GM12865 (cell line): ENCODE results near the gene SAMHD1.
"Not testable (repeated sequence)": the region's sequence is repeated elsewhere in the genome, so short reads cannot be mapped to it uniquely, and the experiment has no call there.

Experiments
- DNase-seq: peaks from one replicate; pipeline ENCODE4 v3.0.0; 2010; ENCODE audit warnings: low read depth
- H3K4me3 ChIP-seq: 2 replicates; pipeline ENCODE4 v1.5.1; 2011; ENCODE audit warnings: mild to moderate bottlenecking, low read depth, low read length, control low read depth
- TF ChIP-seq, protein P1 (sequence below): IDR thresholded peaks from 2 replicates; pipeline ENCODE4 v1.5.1; 2011; ENCODE audit warnings: low read length, control low read depth, low read depth, inconsistent platforms; ENCODE audit not compliant: insufficient read depth; ENCODE audit errors: missing control alignments

The SAMHD1 gene

DNA sequence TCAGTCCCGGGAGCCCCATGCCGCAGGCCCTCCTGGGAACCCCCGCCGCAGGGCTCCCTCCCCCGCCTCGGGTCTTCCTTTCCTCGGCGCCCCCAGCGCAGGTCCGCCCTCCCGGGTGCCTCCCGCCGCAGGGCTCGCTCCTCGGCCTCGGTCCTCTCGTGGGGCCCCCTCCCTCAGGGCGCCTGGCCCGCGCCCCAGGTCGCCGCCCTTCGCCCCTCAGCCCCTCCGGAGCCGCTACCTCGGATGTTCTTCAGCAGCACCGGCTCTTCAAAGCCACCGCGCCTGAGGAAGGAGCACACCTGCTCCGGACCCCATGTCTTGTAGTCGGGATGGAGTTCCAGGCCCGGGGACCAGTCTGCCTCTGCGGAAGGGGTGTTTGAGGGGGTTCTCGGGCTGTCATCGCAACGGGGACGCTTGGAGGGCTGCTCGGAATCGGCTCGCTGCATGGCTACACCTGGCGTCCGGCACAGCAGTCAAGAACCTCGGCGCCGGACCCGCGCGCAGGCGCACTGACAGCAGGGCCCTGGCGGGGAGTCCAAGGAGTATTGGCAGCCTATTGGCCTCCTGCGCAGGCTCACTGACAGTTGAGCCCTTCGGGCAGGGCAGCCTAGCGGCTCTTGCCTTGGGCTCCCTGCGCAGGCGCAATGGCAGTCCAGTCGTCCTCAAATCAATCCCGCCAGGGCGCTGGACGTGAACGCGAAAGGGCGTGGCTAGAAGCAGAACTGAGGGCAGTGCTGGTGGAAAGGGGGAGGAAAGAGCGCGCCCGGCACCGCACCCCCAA lies at the start of gene SAMHD1:
Gene SAMHD1 (minus strand): TSS at position 511 of the 781 bp plus-strand sequence. CDS start 65 bp downstream, at position 446.
- DNase-seq, result peak; percentile 99
- peak within 1 kb of the TSS; percentile 81 for H3K4me3 ChIP-seq
- TF ChIP-seq, protein P1, sequence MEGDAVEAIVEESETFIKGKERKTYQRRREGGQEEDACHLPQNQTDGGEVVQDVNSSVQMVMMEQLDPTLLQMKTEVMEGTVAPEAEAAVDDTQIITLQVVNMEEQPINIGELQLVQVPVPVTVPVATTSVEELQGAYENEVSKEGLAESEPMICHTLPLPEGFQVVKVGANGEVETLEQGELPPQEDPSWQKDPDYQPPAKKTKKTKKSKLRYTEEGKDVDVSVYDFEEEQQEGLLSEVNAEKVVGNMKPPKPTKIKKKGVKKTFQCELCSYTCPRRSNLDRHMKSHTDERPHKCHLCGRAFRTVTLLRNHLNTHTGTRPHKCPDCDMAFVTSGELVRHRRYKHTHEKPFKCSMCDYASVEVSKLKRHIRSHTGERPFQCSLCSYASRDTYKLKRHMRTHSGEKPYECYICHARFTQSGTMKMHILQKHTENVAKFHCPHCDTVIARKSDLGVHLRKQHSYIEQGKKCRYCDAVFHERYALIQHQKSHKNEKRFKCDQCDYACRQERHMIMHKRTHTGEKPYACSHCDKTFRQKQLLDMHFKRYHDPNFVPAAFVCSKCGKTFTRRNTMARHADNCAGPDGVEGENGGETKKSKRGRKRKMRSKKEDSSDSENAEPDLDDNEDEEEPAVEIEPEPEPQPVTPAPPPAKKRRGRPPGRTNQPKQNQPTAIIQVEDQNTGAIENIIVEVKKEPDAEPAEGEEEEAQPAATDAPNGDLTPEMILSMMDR, result no peak

DNA sequence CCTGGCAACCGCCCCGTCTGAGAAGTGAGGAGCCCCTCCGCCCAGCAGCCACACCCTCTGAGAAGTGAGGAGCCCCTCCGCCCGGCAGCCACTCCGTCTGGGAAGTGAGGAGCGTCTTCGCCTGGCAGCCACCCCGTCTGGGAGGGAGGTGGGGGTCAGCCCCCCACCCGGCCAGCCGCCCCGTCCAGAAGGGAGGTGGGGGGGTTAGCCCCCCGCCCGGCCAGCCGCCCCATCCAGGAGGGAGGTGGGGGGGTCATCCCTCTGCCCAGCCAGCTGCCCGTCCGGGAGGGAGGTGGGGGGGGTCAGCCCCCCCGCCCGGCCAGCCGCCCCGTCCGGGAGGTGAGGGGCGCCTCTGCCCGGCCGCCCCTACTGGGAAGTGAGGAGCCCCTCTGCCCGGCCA lies 48.7 kb upstream of the SAMHD1 start:
- not testable (repeated sequence) for H3K4me3 ChIP-seq, DNase-seq

DNA sequence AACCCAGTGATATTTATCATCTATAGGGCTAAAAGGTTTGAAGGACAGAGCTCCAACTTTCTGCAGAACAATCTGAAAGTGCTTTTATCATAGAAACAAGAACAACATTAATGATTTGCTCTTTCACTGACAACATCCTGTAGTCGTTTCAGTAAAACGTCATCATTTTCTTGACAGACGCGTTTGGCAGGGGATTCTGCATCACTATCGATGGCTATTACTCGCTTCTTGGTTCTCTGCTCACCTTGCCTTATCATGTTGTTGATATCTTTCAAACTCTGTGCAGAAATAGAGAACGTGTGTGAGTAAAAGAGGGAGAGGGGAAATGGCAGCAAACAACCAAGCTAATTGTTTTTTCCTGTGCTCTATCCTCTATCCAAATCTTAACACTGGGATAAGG lies 47.1 kb upstream of the SAMHD1 start:
- no peak overlapping the region for H3K4me3 ChIP-seq
- DNase-seq, result no peak
- TF ChIP-seq, protein P1, result no peak

DNA sequence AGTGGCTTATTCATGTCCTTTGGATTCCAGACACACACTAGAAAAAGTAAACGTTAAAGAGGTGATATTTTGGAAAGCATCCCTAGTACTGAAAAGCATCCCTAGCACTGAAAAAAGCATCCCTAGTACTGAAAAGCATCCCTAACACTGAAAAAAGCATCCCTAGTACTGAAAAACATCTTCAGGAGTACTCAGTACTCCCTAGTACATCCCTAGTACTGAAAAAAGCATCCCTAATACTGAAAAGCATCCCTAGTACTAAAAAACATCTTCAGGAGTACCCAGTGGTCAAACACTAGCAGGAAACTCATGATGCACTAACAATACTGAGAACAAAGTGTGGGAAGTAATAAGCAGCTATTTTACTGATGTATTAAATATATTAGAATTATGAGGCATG lies 45.6 kb upstream of the SAMHD1 start:
- H3K4me3 ChIP-seq, result no peak overlapping the region
- no peak for DNase-seq
- TF ChIP-seq, protein P1, result no peak

DNA sequence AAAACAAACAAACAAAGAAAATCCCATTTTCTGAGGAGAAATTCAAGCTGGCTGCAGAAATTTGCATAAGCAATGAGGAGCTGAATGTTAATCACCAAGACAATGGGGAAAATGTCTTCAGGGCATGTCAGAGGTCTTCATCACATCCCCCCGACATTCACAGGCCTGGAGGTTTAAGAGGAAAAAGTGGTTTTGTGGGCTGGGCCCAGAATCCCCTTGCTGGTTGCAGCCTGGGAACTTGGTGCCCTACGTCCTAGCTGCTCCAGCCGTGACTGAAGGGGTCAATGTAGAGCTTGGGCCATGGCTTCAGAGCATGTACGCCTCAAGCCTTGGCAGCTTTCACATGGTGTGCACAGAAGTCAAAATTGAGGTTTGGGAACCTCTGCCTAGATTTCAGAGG lies 42.7 kb upstream of the SAMHD1 start:
- DNase-seq, H3K4me3 ChIP-seq: not testable (repeated sequence)

DNA sequence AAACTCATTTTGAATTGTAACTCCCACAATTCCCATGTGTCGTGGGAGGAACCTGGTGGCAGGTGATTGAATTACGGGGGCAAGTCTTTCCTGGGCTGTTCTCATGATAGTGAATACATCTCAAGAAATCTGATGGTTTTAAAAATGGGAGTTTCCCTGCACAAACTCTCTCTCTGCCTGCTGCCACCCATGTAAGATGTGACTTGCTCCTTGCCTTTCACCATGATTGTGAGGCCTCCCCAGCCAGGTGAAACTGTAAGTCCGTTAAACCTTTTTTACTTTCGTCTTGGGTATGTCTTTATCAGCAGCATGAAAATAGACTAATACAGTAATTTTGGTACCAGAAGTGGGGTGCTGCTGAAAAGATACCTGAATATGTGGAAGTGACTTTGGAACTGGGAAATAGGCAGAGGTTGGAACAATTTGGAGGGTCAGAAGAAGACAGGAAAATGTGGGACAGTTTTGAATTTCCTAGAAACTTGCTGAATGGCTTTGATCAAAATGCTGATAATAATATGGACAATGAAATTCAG lies 41.4 kb upstream of the SAMHD1 start:
- DNase-seq, result no peak
- TF ChIP-seq, protein P1, result no peak
- no peak overlapping the region for H3K4me3 ChIP-seq

DNA sequence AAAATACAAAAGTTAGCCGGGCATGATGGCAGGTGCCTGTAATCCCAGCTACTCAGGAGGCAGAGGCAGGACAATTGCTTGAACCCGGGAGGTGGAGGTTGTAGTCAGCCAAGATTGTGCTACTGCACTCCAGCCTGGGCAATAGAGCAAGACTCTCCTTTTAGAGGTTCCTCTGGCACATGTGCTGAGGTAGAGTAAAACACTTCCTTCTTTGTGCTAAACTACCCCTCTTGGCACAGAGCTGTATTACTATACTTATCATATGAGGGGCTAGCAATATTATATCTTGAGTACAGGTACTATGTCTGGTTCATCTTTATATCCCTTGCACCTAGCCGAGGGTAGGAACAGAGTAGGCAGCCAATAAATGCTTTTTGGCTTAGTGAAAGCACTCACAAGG lies 40.2 kb upstream of the SAMHD1 start:
- DNase-seq, result no peak
- H3K4me3 ChIP-seq, result no peak overlapping the region
- TF ChIP-seq, protein P1, result no peak

DNA sequence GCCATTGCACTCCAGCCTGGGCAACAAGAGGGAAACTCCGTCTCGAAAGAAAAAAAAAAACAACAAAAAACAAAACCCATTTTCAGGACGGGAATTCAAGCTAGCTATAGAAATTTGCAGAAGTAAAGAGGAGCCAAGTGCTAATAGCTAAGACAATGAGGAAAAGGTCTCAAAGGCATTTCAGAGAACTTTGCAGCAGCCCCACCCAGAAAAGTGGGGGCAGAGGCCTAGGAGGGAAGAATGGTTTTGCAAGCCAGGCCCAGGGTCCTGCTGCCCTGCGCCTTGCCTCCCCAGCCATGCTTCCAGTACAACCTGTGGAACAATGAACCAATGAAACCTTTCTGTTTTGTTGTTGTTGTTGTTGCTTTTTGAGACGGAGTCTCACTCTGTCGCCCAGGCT lies 38.3 kb upstream of the SAMHD1 start:
- no peak for DNase-seq
- H3K4me3 ChIP-seq, result no peak overlapping the region
- TF ChIP-seq, protein P1, result no peak
